ENCODE results near the gene PTPRT. TPM values are rescaled to one million over a fixed set of nuclear protein-coding genes. Genes with fewer than 3 reads are reported as not detected.

PTPRT gene
- total and polyA plus RNA-seq, 2 donors (not counting 1 experiment from before 2014, with no cell fraction given): not detected

- Histone ChIP-seq H3K36me3 (ENCODE audit: control insufficient read depth, insufficient read depth, low read length) (no peaks in the 10 kb centered on the region), H4K20me1 (ENCODE audit: control insufficient read depth, extremely low read depth, insufficient read depth, low read length) (no peaks in the 10 kb centered on the region), H3K9me3 (ENCODE audit: control insufficient read depth, insufficient read depth, low read depth, low read length) (no peaks in the 10 kb centered on the region), H3K4me1 (ENCODE audit: control insufficient read depth, extremely low read depth, insufficient read depth, low read length) (no peaks in the 10 kb centered on the region), H3K9ac (ENCODE audit: insufficient read depth, low read length) (no peak overlapping the region), H2AFZ (ENCODE audit: low read length) (no peak overlapping the region), H3K27me3 (ENCODE audit: control insufficient read depth, insufficient read depth, low read length) (no peaks in the 10 kb centered on the region), H3K4me3 (replicated peaks in 1 of 4; ENCODE audit: control extremely low read depth in 1 of 4, insufficient read depth in 1 of 4, low read depth in 3 of 4, low read length in 4 of 4) (no peak overlapping the region), H3K4me2 (ENCODE audit: extremely low read depth, insufficient read depth, low read length) (no peak overlapping the region), H3K79me2 (ENCODE audit: control insufficient read depth, insufficient read depth, low read length) (no peaks in the 10 kb centered on the region), H3K27ac (ENCODE audit: insufficient read depth, low read length) (no peak overlapping the region)
- TF ChIP-seq EZH2 (IDR thresholded peaks at IDR 0.05; ENCODE audit: low read length, missing control alignments) (no peak), CTCF (conservative IDR thresholded peaks at IDR 0.05 in 1 of 2, IDR thresholded peaks at IDR 0.05 in 1 of 2; ENCODE audit: low read depth in 1 of 2, low read length in 2 of 2) (no peak)
- DNase-seq (ENCODE audit: low read depth in 2 of 2): no peak
These were observed 268.9 kb downstream of the PTPRT start for GRCh38 chr20:42920776-42921175.

DNA sequence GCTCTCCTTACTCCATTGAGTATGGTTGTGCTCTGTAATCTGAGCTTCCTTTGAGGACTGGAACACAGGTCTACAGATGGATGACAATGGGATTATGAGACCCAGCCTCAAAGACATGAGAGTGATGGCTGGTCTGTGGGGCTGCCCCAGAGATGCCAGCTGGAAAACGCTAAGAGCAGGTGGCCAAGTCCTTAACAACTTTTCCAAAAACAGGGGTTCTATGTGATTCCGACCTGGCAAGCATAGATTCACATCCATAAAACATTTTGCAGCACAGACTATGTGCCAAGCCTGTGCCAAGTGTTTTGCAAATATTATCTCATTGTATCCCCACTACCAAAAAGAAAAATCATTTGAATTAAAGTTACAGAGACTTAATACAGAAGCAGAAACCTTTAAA, 270.4 kb downstream of the PTPRT start:
- H3K9me3 ChIP-seq (ENCODE audit: control insufficient read depth, insufficient read depth, low read depth, low read length): no peaks in the 10 kb centered on the region
- H3K27ac ChIP-seq (ENCODE audit: insufficient read depth, low read length): no peak overlapping the region
- H3K27me3 ChIP-seq (ENCODE audit: control insufficient read depth, insufficient read depth, low read length): no peaks in the 10 kb centered on the region
- no peaks in the 10 kb centered on the region for H3K4me1 ChIP-seq (ENCODE audit: control insufficient read depth, extremely low read depth, insufficient read depth, low read length)
- H3K79me2 ChIP-seq (ENCODE audit: control insufficient read depth, insufficient read depth, low read length): no peaks in the 10 kb centered on the region
- TF ChIP-seq EZH2 (IDR thresholded peaks at IDR 0.05; ENCODE audit: low read length, missing control alignments) (no peak), CTCF (conservative IDR thresholded peaks at IDR 0.05 in 1 of 2, IDR thresholded peaks at IDR 0.05 in 1 of 2; ENCODE audit: low read depth in 1 of 2, low read length in 2 of 2) (no peak)
- H3K36me3 ChIP-seq (ENCODE audit: control insufficient read depth, insufficient read depth, low read length): no peaks in the 10 kb centered on the region
- no peaks in the 10 kb centered on the region for H4K20me1 ChIP-seq (ENCODE audit: control insufficient read depth, extremely low read depth, insufficient read depth, low read length)
- DNase-seq (ENCODE audit: low read depth in 2 of 2): no peak
- no peak overlapping the region for H3K4me3 ChIP-seq (replicated peaks in 1 of 4; ENCODE audit: control extremely low read depth in 1 of 4, insufficient read depth in 1 of 4, low read depth in 3 of 4, low read length in 4 of 4)
- no peak overlapping the region for H2AFZ ChIP-seq (ENCODE audit: low read length)
- no peak overlapping the region for H3K9ac ChIP-seq (ENCODE audit: insufficient read depth, low read length)
- no peak overlapping the region for H3K4me2 ChIP-seq (ENCODE audit: extremely low read depth, insufficient read depth, low read length)

DNA sequence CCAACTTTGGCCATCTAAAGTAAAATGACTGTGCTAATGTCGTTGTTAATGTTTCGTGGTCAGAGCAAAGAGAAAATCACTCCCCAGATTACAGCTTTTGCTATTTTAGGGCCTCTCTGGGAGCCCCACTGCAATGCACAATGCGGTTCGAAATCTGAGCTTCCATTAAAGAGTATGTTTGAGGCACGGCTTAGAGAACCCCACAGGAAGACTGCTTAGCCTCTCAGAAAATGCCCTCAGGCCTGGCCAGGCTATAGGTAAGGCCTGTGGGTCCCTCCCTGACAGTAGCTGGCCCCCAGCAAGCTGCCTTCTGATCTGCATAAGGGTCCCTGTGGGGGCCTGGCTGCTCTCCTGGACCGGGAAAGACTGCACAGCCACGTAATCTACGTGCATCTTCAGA, 274.6 kb downstream of the PTPRT start:
- H3K79me2 ChIP-seq (ENCODE audit: control insufficient read depth, insufficient read depth, low read length): no peaks in the 10 kb centered on the region
- H3K4me1 ChIP-seq (ENCODE audit: control insufficient read depth, extremely low read depth, insufficient read depth, low read length): no peaks in the 10 kb centered on the region
- no peak overlapping the region for H3K27ac ChIP-seq (ENCODE audit: insufficient read depth, low read length)
- H3K4me3 ChIP-seq (replicated peaks in 1 of 4; ENCODE audit: control extremely low read depth in 1 of 4, insufficient read depth in 1 of 4, low read depth in 3 of 4, low read length in 4 of 4): no peak overlapping the region
- H2AFZ ChIP-seq (ENCODE audit: low read length): no peak overlapping the region
- H4K20me1 ChIP-seq (ENCODE audit: control insufficient read depth, extremely low read depth, insufficient read depth, low read length): no peaks in the 10 kb centered on the region
- H3K9me3 ChIP-seq (ENCODE audit: control insufficient read depth, insufficient read depth, low read depth, low read length): no peaks in the 10 kb centered on the region
- no peak overlapping the region for H3K4me2 ChIP-seq (ENCODE audit: extremely low read depth, insufficient read depth, low read length)
- H3K36me3 ChIP-seq (ENCODE audit: control insufficient read depth, insufficient read depth, low read length): no peaks in the 10 kb centered on the region
- no peak overlapping the region for H3K9ac ChIP-seq (ENCODE audit: insufficient read depth, low read length)
- DNase-seq (ENCODE audit: low read depth in 2 of 2): no peak
- H3K27me3 ChIP-seq (ENCODE audit: control insufficient read depth, insufficient read depth, low read length): no peaks in the 10 kb centered on the region
- TF ChIP-seq EZH2 (IDR thresholded peaks at IDR 0.05; ENCODE audit: low read length, missing control alignments) (no peak), CTCF (conservative IDR thresholded peaks at IDR 0.05 in 1 of 2, IDR thresholded peaks at IDR 0.05 in 1 of 2; ENCODE audit: low read depth in 1 of 2, low read length in 2 of 2) (no peak)
